HG03066 (cell line): Measurements from ENCODE around the gene STS.

Experiments used
- ATAC-seq: cut with Tn5 transposase; IDR thresholded peaks from one replicate; pipeline ENCODE4 v1.9.1; 2021; ENCODE audit warnings: low read depth; ENCODE audit not compliant: unreplicated experiment

STS gene

DNA sequence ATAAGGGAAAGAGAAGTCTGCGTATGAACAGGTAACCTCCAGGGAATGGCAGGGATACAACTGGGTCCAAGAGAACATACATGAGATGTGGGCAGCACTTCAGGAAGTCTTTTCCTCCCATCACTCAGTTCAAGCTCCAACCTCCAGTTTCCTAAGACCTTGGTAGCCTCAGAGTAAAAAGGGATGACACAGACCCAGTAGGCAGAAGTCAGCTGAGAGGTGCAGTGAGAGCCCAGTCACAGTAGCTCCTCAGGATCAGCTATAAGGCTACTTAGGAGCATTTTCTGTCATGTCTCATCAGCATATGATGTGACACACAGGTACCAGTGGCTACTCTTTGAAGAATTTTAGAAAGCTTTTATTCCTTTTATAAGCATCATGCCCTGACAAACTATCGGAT, 12.5 kb upstream of the STS start:
- ATAC-seq = no peak

DNA sequence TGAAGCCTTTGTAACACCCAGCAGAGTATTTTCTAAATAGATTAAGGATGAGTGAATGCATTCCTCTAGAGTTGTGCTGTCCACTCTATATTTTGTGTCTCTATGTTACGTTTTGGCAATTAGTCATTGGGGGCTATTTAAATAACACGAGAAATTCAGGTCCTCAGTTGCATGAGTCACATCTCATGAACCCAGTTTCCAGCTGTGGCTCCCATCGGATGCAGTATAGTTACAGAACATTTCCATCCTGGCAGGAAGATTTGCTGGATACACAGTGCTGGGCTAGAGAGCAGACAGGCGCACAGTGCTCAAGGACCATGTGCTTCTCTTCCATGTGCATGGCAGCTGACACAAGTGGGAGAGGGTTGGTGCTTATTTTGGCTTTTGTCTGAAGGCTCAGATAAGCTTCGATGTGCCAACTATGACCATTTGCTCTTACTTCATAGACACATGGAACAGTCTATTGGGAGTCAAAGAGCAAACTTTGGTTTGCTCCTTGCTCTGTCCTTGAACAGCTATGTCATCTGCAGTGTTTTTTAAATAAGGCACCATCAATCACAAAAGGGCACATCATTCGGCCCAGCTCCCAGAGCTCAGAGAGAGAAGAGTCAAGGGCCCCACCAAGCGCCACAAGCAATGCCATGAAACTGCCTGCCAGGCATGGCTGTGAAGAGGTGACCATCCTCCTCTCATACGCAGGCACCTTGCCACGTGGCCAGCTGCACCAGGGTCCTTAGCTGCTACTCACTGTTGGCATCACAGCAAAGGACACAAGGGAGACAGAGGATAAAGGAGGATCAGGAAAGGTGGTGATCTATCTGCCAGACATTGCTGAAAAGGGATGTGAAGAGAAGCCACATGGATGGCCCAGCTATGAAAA, 8.1 kb upstream of the STS start:
- no peak for ATAC-seq

DNA sequence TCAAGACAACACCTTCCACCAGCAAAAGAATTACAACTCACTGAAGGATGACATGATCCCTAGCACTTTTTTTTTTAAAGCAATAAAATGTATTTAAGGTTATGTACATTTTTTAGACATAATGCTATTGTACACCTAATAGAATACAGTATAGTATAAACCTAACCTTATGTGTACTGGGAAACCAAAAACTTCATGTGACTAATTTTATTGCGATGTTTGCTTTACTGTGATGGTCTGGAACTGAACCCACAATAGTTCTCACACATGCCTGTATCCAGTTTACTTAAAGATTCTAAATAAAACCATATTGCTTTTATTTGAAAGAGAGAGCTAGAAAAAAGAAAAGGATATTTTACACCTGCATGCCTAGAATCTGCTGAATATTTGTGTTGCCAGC, 4.4 kb upstream of the STS start:
- no peak for ATAC-seq

DNA sequence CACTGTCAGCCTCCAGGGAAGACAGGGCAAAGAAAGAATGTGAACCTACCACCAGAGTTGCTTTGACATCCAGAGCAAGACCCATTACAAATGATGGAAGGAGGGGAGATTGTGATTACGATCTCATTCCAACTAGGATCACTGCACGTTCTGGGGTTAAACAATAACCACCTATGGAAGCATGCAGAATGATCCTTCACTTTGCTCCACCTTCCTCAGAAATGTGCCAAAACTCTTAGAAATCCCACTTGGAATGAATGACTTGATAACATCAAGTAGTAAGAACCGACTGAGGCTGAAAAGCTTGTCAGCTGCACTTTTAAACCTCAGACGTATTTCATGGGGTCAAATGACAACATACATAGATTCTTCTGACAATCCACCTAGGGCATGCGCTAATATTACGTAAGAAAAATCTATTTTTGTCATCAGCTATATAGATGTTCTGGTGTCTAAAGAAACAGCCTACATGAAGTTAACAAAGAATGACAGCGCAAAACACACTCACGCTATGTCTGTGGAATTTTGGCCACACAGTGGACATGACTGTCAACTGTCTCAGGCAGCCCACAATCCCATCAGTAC, 3.5 kb upstream of the STS start:
- ATAC-seq = no peak

DNA sequence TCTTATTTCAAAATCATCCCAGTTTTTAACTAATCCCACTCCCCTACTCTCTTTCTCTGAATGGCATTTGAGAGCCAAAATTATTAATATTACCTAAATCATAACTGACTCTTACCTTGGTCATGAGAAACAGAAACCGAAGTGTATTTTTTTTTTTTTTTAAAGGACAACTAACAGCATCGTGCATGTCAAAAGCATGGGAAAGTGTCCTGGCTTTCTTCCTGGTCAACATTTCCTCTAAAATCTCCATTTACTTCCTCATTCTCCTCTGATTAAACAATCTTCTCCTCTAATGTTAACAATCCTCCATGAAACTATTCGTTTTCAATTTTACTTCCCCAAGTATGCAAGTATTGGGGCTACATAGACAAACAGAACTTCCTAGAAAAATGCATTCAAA, 2.1 kb upstream of the STS start:
- no peak for ATAC-seq

DNA sequence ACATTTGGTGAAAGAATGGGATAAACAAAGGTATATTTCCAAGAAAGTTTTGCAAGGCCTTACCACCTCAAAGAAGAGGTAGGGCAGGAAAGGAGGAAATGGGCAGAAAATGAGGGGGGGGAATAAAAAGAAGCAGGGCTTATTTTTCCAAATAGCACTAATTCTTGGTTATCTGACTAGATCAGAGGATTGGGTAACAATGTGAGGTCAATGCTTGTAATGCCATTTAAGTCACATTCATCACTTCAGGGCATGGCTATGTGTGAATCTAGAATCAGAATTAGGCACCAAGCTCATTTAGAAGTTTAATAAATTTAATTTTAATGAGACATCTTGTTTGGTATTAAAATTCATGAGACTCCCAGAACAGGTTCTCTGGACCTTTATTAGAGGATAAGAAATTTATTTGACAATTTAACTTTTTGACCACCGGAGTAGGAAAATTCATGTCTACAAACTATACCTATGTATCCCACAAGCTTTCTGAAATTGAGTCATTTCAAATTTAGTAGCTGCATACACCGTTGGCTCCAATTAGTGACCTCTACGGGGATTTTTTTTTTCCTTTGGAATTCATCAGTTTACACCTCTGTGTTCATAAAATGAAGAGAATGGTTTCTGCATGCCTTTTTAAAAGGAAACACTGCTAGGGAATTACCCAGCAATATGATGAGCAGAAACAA, 1.4 kb upstream of the STS start:
- no peak for ATAC-seq

DNA sequence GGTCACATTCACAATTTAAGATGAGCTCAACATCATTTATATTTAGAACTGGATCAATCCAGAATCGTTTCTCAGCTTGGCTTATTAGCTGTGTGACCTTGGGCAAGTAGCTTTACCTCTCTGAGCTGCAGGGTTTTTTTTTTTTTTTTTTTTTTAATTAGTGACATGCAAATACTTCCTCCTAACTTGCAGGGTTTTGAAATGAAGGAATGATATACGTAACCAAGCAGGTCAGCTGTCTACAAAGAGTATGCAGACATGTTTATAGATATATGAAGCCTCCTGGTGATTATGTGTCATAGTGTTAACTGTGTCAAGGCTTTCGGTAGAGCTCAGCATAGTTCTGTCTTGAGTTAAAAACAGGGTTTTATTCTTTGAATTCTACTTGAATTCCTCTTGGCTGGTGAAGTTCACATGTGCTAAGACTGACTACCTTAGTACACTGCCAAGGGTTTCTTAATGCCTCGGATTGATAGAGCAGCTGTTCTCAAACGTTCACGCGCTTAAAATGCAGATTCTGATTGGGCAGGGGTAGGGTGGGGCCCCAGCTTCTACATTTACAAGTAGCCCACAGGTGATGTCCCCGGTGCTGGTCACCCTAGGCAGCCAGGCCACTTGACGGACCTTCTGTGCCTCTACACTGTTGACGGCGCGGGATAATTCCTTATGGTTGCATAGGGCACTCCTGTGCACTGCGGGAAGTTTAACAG, 654 bp upstream of the STS start:
- ATAC-seq = peak; percentile 10

DNA sequence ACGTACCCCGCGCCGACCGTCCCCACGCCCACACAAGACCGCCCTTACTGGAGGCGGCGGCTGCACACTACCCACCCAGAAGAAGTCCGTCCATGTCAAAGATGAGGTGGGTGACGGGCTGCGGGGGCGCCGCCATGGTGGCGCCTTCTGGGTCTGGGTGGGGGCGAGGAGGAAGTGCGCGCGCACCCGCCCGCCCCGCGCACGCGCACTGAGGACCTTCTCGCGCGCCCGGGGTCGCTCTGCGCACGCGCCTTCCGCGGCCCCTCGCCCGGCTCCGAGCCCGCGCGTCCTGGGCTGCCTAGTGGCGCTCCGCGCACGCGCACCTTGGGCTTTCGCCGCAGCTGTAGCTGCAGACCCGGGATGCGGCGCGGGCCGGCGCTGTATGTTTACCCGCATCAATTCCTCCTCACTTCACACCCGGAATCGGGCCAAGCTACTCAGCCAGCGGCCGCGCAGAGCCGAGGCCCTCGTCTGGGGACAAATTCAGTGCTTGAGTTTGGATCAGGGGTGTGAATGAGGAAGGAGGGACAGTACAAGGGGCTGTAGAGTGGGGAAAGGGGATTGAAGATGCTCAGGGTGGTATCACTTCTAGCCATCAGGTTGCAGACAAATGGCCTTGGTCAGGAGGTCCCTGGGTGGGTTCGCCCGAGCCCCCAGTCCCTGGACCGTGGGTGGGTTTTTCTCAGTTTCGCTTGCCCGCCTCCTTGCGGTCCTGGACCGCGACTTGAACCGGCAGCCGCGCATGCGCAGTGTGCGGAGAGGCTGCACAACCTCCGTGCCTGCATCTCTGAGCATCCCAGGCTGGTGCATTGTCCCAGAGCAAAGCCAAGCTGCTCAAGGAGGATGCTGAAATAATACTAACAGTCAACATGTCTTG, 704 bp downstream of the STS start, which contains the start of gene PUDP:
Gene PUDP (minus strand): TSS at position 176 of the 877 bp plus-strand sequence. CDS start 40 bp downstream, at position 136.
- peak; percentile 58 for ATAC-seq

DNA sequence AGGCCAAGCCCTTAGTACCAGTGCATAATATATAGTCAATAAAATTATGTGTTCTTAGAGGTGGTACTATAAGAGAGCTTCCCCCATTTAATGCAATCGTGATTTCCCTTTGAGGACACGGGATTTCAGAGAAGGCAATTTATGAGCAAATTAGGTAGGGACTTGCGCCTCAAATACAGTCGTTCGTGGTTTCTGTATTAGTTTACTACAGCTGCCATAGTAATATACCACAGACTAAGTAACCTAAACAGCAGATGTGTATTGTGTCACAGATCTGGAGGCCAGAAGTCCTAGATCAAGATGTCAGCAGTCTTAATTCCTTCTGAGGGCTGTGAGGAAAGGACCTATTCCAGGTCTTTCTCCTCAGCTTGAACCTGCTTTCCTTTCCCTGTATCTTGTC, 1.9 kb downstream of the STS start:
- ATAC-seq = no peak

DNA sequence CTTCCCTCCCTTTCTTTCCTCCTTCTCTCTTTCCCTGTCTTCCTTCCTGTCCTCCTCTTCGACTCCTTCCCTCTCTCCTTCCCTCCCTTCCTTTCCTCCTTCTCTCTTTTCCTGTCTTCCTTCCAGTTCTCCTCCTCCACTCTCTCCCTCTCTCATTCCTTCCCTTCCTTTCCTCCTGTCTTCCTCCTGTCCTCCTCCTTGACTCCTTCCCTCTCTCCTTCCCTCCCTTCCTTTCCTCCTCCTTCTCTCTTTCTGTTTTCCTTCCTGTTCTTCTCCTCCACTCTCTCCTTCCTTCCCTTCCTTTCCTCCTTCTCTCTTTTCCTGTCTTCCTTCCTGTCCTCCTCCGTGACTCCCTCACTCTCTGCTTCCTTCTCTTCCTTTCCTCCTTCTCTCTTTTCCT, 5.7 kb downstream of the STS start:
- no peak for ATAC-seq

DNA sequence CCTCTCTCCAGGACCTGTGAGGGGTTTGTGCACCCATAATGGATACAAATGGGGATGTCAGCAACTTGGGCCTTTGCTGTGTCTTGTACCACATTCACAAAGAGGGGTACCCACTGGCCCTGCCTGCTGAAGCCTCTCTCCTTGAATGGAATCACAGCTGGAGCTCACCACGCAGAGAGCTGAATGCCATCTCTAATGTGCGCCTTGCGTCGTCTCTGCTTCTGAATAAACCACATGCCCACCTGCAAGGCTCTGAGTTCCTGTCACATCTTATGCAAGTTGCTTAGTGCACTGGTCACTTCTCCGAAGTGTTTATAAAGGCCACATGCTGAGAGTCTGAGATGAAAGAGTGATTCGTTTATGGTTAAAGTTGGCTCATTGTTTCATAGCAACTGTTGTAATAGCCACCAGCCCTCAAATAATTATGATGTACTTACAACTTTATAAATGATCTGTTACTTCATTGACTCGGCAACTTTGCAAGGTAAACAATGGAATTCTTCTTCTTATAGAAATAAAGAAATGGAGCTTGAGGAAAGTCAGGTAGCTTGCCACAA, 6.6 kb downstream of the STS start:
- ATAC-seq = no peak

DNA sequence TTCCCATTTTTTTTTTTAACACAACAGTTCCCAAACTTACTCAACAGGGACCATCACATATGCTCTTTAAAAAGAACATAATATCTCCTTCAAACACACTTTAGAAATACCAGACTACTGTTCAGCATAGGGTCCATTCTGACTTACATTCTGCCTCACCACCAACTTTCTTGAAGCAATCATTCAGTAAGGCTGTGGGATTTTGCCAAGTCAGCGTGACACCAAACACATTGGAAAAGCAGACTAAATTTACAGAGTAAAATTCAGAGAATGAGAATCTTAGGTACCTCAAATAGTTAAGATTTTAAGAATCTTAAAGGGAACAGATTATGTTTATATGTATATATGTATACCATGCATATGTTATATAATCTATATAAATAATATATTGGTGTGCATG, 7.7 kb downstream of the STS start:
- ATAC-seq = no peak

DNA sequence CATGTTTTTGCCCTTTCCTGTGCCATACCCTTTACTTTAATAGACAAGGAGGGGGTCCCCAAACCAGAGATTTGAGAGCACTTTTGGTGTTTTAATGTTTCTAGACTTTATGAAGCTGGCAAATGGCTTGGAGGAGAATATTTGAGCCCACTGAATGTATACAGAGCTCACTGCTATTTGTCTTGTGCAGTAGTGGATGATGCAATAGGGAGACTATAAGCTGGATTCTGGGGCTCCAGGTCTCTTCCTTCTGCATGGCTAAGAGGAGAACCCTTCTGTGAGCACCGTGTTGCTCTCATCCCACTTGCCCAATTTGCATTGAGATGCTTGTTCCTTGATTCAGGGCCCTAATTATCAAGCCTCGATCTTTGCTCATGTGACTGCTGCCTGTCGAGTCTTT, 9.4 kb downstream of the STS start:
- no peak for ATAC-seq

DNA sequence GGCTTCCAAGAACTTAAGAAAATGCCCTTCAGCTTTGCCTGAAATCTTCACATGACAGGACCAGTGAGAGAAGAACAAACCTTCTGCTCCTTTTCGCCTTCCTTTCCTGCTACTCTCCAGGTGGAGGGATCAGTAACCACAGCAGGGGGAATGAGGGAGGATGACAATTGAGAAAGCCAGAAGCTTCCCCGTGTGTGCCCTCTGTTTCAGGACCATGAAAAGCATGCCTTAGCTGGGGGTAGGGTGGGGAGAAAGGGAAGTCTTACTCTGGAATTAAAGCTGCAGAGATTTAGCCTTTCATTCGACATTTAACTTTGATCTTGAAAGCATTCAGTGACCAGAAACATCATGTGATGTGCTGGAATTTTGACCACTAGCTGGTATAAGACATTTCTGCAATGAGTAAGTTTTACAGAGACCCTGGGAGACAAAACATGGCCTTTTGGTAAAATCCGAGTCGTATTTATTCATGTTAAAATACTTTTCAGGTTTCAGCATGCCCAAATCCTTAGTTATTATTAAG, 11.0 kb downstream of the STS start:
- no peak for ATAC-seq

DNA sequence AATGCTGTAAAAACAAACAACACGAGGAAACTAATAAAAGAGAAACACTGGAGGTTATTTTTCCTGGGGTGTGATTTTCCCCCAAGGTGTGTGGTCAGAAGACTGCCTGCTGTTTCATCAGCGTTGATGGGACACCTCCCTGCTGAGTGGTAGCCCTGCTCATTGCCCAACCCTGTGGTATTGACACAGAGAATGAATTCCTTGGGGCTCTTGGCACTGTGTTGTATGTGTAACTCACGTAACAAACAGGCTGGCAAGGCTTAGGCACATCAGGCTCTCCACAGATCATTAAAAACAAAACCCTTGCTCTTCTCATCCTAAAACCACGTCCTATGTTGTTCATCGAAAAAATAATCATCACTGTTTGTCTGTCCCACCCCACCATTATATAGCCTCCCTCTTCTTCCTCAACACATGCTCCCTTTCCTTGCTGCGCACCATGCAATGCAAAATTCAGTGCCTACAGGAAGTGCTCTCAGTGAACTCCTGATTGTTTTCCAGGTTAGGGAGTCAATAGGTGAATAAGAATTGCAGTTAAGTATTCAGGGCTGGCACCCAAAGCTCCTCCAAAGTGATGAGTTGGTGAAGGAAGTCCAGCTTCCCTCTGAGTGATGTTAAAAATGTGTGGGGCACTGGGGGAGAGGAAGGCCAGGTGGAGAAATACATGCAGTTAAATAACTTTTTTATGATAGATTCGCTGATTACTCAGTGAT, 11.8 kb downstream of the STS start:
- ATAC-seq = no peak

DNA sequence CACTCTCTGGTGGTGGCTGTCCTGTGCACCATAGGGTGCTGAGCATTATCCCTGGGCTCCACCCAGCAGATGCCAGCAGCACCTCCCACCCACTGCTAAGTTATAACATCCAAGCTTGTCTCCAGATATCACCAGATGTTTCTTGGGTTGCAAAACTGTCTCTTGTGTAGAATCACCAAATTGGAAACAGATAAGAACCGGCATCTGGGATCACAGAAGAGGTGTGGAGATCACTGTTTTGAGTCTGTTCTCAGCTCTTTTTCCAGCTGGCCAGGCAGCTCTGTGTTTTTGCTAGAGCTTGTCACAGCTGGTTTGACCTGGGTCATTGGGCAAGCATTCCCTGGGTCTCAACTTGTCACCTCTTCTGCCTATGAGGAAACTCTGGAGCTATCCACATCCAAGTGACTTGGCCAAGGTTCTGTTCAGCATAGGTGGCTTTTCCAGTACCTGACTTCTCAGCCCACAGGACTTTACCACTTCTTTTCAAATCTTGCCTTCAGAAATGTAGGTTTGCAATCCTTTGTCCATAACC, 15.7 kb downstream of the STS start:
- ATAC-seq = no peak

DNA sequence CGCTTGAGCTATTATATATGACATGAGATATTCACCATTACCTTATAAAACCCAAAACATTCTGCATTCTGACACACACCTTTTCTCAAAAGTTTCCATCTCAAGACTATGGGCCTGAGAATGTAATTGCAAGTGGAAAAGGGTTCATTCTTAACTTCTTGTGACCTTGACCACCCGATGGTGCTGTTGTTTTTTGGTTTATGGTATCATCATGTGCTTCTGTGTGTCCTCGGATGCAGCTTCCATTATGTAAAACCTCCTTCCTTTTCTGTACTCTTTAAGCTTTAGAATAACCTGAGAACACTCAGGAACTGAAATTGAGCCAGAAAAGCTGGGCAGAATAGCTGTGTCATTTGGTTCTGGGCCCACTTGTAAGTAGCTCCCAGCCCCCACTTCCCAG, 16.7 kb downstream of the STS start:
- ATAC-seq = no peak

DNA sequence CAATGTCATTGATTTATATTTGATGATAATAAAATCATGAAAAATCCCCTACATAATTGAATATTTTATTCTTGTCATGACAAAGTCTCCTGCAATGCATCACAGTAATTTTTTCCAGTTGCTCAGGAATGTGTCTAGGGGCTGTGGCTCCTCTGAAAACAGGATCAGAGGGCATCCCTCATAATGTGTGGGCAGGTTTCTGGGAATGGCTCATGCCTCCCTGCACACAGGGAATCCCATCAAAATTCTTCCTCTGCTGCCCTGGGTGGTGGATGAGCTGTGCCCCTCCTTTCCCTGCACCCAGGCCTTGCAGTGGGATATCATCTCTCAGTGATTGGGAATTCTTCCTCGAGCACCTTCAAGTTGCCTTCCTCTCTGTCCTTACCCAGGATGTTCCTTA, 20.9 kb downstream of the STS start:
- no peak for ATAC-seq

DNA sequence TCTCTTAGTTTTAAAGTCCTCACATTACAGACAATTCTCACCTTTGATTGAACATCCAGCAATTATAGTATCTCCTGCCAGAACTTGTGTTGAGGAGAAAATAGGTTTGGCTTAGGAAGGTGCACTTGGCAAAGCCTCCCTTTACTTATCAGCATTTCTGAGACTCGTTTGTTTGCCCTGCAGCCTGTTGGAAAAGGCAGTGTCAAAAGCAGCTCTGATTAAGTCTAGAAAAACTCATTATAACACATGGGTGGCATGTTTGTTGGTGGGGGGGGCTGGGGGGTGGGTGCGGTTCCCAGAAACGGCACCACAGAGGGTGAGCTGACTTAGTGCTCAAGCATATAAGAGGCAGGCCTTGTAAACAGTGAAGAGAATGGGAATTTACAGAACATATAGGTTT, 22.1 kb downstream of the STS start:
- ATAC-seq = no peak
